H1 (cell line): ENCODE data around the gene WASHC3. TPM values are rescaled to one million over a fixed set of nuclear protein-coding genes. Genes with fewer than 3 reads are reported as not detected.

Source experiments
- CTCF ChIA-PET: fragments of 300-600 bp; sonication (Branson Sonifier 250); formaldehyde crosslinking; loops from one replicate; lab custom pipeline; 2021; ENCODE audit not compliant: partially characterized antibody; lab: Charles Lee
- POLR2A ChIA-PET: fragments of 300-600 bp; sonication (Branson Sonifier 250); formaldehyde crosslinking; loops from one replicate; lab custom pipeline; 2021; ENCODE audit warnings: inconsistent platforms; ENCODE audit not compliant: partially characterized antibody; lab: Charles Lee
- DNase-seq, 2 experiments: peaks; one replicate each; pipeline versions ENCODE4 v3.0.0 to v3.0.0-alpha.2; 2010 to 2022; ENCODE audit warnings: low spot score in 2 of 2, low read depth in 1 of 2, mixed read lengths in 1 of 2
- FAIRE-seq: peaks from 2 replicates; lab custom pipeline; 2011; peaks lifted over from hg19 to GRCh38; lab: Jason Lieb, UNC
- H2AFZ ChIP-seq: 2 replicates; pipeline ENCODE4 v1.8.1; 2012; ENCODE audit warnings: low read length, inconsistent platforms
- H2AK5ac ChIP-seq: 2 replicates; pipeline ENCODE4 v1.6.1; 2013; ENCODE audit warnings: low read depth, low read length
- H2BK120ac ChIP-seq: replicated peaks from 2 replicates; pipeline ENCODE3; 2013; ENCODE audit warnings: low read depth, low read length, inconsistent platforms
- H2BK12ac ChIP-seq: 2 replicates; pipeline ENCODE4 v1.6.1; 2013; ENCODE audit warnings: low read depth, low read length
- H2BK15ac ChIP-seq: 2 replicates; pipeline ENCODE4 v1.6.1; 2013; ENCODE audit warnings: low read length
- H2BK20ac ChIP-seq: 2 replicates; pipeline ENCODE4 v1.6.1; 2013; ENCODE audit warnings: low read length
- H2BK5ac ChIP-seq: 2 replicates; pipeline ENCODE4 v1.6.1; 2013; ENCODE audit warnings: low read depth, low read length
- H3K14ac ChIP-seq: 2 replicates; pipeline ENCODE4 v1.6.1; 2013; ENCODE audit warnings: inconsistent platforms; ENCODE audit not compliant: insufficient read length
- H3K18ac ChIP-seq: 2 replicates; pipeline ENCODE4 v1.6.1; 2013; ENCODE audit warnings: low read length; ENCODE audit errors: extremely low read depth
- H3K23ac ChIP-seq: 2 replicates; pipeline ENCODE4 v1.6.1; 2013; ENCODE audit warnings: inconsistent platforms; ENCODE audit not compliant: insufficient read length
- H3K23me2 ChIP-seq: 2 replicates; pipeline ENCODE4 v1.6.1; 2013; ENCODE audit warnings: low read depth, low read length
- H3K27ac ChIP-seq: 2 replicates; pipeline ENCODE4 v1.6.1; 2011; ENCODE audit warnings: low read depth, low read length, inconsistent platforms
- H3K27me3 ChIP-seq, 4 experiments: replicated peaks in 1 of 4; 1 replicate in 1 of 4; 2 replicates in 3 of 4; pipeline versions ENCODE4 v1.6.1 to v1.8.1; 2011 to 2013; ENCODE audit warnings: low read length in 3 of 4, mild to moderate bottlenecking in 3 of 4, inconsistent platforms in 2 of 4, mixed read lengths in 2 of 4, moderate library complexity in 1 of 4; ENCODE audit not compliant: control insufficient read depth in 3 of 4, insufficient read depth in 3 of 4; ENCODE audit errors: extremely low read depth in 1 of 4
- H3K36me3 ChIP-seq, 4 experiments: 2 replicates each; pipeline versions ENCODE4 v1.6.1 to v1.8.1; 2011 to 2013; ENCODE audit warnings: mild to moderate bottlenecking in 4 of 4, low read length in 3 of 4, moderate library complexity in 2 of 4, control low read depth in 1 of 4, inconsistent platforms in 1 of 4; ENCODE audit not compliant: insufficient read depth in 4 of 4, control insufficient read depth in 2 of 4
- H3K4ac ChIP-seq: replicated peaks from 2 replicates; pipeline ENCODE3; 2013; ENCODE audit warnings: low read length, low read depth, mixed read lengths, inconsistent platforms; ENCODE audit not compliant: insufficient read length
- H3K4me1 ChIP-seq, 4 experiments: replicated peaks in 1 of 4; 1 replicate in 1 of 4; 2 replicates in 3 of 4; pipeline versions ENCODE4 v1.6.1 to v1.8.1; 2011 to 2013; ENCODE audit warnings: low read length in 3 of 4, inconsistent platforms in 2 of 4, mixed read lengths in 1 of 4; ENCODE audit not compliant: insufficient read depth in 4 of 4, control insufficient read depth in 3 of 4
- H3K4me2 ChIP-seq, 2 experiments: 2 replicates each; pipeline versions ENCODE4 v1.6.1 to v1.8.1; 2011 to 2013; ENCODE audit warnings: low read depth in 2 of 2, low read length in 2 of 2, control low read depth in 1 of 2, inconsistent platforms in 1 of 2, mild to moderate bottlenecking in 1 of 2; ENCODE audit not compliant: insufficient read depth in 1 of 2
- H3K4me3 ChIP-seq, 4 experiments: fragments of 200-600, 300-600 bp in 1 of 4; sonication (generic), shearing (Covaris generic), sonication (Bioruptor Twin) in 1 of 4; 2 replicates each; pipeline versions ENCODE4 v1.5.1 to v1.8.1; 2011 to 2016; ENCODE audit warnings: low read length in 4 of 4, low read depth in 3 of 4, control low read depth in 2 of 4, inconsistent platforms in 2 of 4, mild to moderate bottlenecking in 2 of 4, mixed read lengths in 1 of 4, moderate library complexity in 1 of 4; ENCODE audit not compliant: insufficient read depth in 2 of 4; ENCODE audit errors: extremely low read depth in 1 of 4
- H3K56ac ChIP-seq: replicated peaks from 2 replicates; pipeline ENCODE3; 2013; ENCODE audit warnings: low read depth, mild to moderate bottlenecking, mixed read lengths, low read length, inconsistent platforms; ENCODE audit not compliant: insufficient read length
- H3K79me1 ChIP-seq: 2 replicates; pipeline ENCODE4 v1.6.1; 2013; ENCODE audit warnings: low read depth, low read length, control low read depth
- H3K79me2 ChIP-seq, 2 experiments: 2 replicates each; pipeline versions ENCODE4 v1.6.1 to v1.8.1; 2012 to 2013; ENCODE audit warnings: low read length in 2 of 2, mild to moderate bottlenecking in 2 of 2, inconsistent platforms in 1 of 2; ENCODE audit not compliant: insufficient read depth in 2 of 2, control insufficient read depth in 1 of 2
- H3K9ac ChIP-seq, 4 experiments: replicated peaks in 1 of 4; 1 replicate in 1 of 4; 2 replicates in 3 of 4; pipeline versions ENCODE4 v1.6.1 to v1.8.1; 2011 to 2013; ENCODE audit warnings: low read depth in 3 of 4, low read length in 3 of 4, control low read depth in 2 of 4, mild to moderate bottlenecking in 2 of 4, moderate library complexity in 2 of 4, inconsistent platforms in 1 of 4; ENCODE audit errors: extremely low read depth in 1 of 4
- H3K9me3 ChIP-seq, 2 experiments: 2 replicates each; pipeline versions ENCODE4 v1.6.1 to v1.8.1; 2012 to 2013; ENCODE audit warnings: mild to moderate bottlenecking in 2 of 2, moderate library complexity in 2 of 2, control low read depth in 1 of 2, inconsistent platforms in 1 of 2, low read depth in 1 of 2, low read length in 1 of 2, mixed read lengths in 1 of 2; ENCODE audit not compliant: insufficient read depth in 2 of 2
- H4K20me1 ChIP-seq, 2 experiments: replicated peaks in 1 of 2; 2 replicates each; pipeline versions ENCODE3 to v1.8.1; 2011 to 2013; ENCODE audit warnings: inconsistent platforms in 2 of 2, low read length in 2 of 2, mild to moderate bottlenecking in 1 of 2; ENCODE audit not compliant: insufficient read depth in 2 of 2, control insufficient read depth in 1 of 2
- H4K5ac ChIP-seq: 2 replicates; pipeline ENCODE4 v1.6.1; 2013; ENCODE audit warnings: low read length, low read depth, mixed read lengths, inconsistent platforms; ENCODE audit not compliant: insufficient read length
- H4K8ac ChIP-seq: 2 replicates; pipeline ENCODE4 v1.8.0; 2013; ENCODE audit warnings: mild to moderate bottlenecking, moderate library complexity, low read length, inconsistent platforms; ENCODE audit not compliant: insufficient read depth; ENCODE audit errors: extremely low read depth
- H4K91ac ChIP-seq: replicated peaks from 2 replicates; pipeline ENCODE3; 2013; ENCODE audit warnings: low read length, mixed read lengths, inconsistent platforms; ENCODE audit not compliant: insufficient read length
- CREB1 ChIP-seq: IDR thresholded peaks from 2 replicates; pipeline ENCODE4 v1.6.1; 2012; ENCODE audit warnings: inconsistent platforms
- JUN ChIP-seq: IDR thresholded peaks from 2 replicates; pipeline ENCODE4 v1.6.1; 2011; ENCODE audit warnings: low read depth, mild to moderate bottlenecking, improper control_type of control experiment, low read length
- KDM5A ChIP-seq: fragments of 200-600 bp; IDR thresholded peaks from 2 replicates; pipeline ENCODE4 v1.7.1; 2012; ENCODE audit warnings: mild to moderate bottlenecking, low read length, inconsistent platforms, mixed read lengths
- NANOG ChIP-seq: IDR thresholded peaks from 2 replicates; pipeline ENCODE4 v1.6.1; 2011; ENCODE audit warnings: low read length, low read depth, mild to moderate bottlenecking, inconsistent platforms; ENCODE audit not compliant: insufficient read depth, poor library complexity, severe bottlenecking
- NRF1 ChIP-seq: IDR thresholded peaks from 2 replicates; pipeline ENCODE4 v1.6.1; 2011; ENCODE audit warnings: mild to moderate bottlenecking, low read depth, low read length, improper control_type of control experiment
- PHF8 ChIP-seq: fragments of 200-600 bp; sonication (generic); conservative IDR thresholded peaks from 2 replicates; pipeline ENCODE4 v1.7.1; 2012; ENCODE audit warnings: low read depth, mild to moderate bottlenecking, inconsistent platforms, low read length, moderate library complexity
- POLR2A ChIP-seq, 2 experiments: IDR thresholded peaks; 1 replicate in 1 of 2; 2 replicates in 1 of 2; pipeline ENCODE4 v1.6.1; 2011; ENCODE audit warnings: low read depth in 2 of 2, low read length in 2 of 2, mild to moderate bottlenecking in 2 of 2; ENCODE audit errors: control extremely low read depth in 1 of 2
- POLR2AphosphoS5 ChIP-seq: IDR thresholded peaks from 2 replicates; pipeline ENCODE4 v1.6.1; 2011; ENCODE audit warnings: low read depth, low read length
- RBBP5 ChIP-seq: IDR thresholded peaks from 2 replicates; pipeline ENCODE4 v1.7.1; 2012; ENCODE audit warnings: low read depth, mild to moderate bottlenecking, inconsistent platforms, low read length, moderate library complexity, borderline replicate concordance
- SP4 ChIP-seq: IDR thresholded peaks from 2 replicates; pipeline ENCODE4 v1.6.1; 2012; ENCODE audit warnings: low read length, inconsistent platforms
- SRF ChIP-seq: IDR thresholded peaks from 2 replicates; pipeline ENCODE4 v1.6.1; 2011; ENCODE audit warnings: mild to moderate bottlenecking, low read depth, low read length, moderate library complexity
- TCF12 ChIP-seq: IDR thresholded peaks from 2 replicates; pipeline ENCODE4 v1.6.1; 2011; ENCODE audit warnings: low read depth, mild to moderate bottlenecking, low read length
- WGBS, 2 experiments: shearing (Covaris generic) in 1 of 2; methylation state at CpG; one replicate each; pipeline versions ENCODE4 v1.1.6 to v1.1.7; 2013 to 2015; ENCODE audit warnings: low lambda C conversion rate in 2 of 2, mixed read lengths in 2 of 2, inconsistent platforms in 1 of 2, low coverage in 1 of 2, missing lambda C conversion rate in 1 of 2; ENCODE audit not compliant: insufficient replicate concordance in 2 of 2, insufficient coverage in 1 of 2, insufficient read length in 1 of 2; ENCODE audit errors: extremely low coverage in 1 of 2, missing lambda C conversion rate in 1 of 2; 5-methylcytosine and 5-hydroxymethylcytosine counted together
- polyA plus RNA-seq, 7 experiments: library from polyadenylated mRNA; depleted of rRNA in 3 of 7; stranded (reverse) in 5 of 7; unstranded in 2 of 7; fragments of >200 nt in 5 of 7; fragments of 200-250 nt in 2 of 7; gene quantifications; 1 replicate in 5 of 7; 2 replicates in 1 of 7; 4 replicates in 1 of 7; pipeline versions ENCODE4 v1.2.1 to v1.2.3, GENCODE V29; 2011 to 2013; ENCODE audit warnings: missing spikeins in 2 of 7, mixed read lengths in 2 of 7
- total RNA-seq: library from RNA; stranded (reverse); fragmentation: NEBNext Ultra II Directional; extraction: Animal tissue kit (Norgen Biotek cat#: 25700); gene quantifications from 2 replicates; pipeline ENCODE4 v1.2.1, GENCODE V29; 2021
- TF ChIP-seq, protein P1 (sequence below): IDR thresholded peaks from 2 replicates; pipeline ENCODE4 v1.6.1; 2011; ENCODE audit warnings: low read length, improper control_type of control experiment

WASHC3 gene
- total and polyA plus RNA-seq, 2 of the 8 experiments (the other 6 are each of a cell fraction or from before 2014, with no cell fraction given): 7.4 to 8.3 TPM

DNA sequence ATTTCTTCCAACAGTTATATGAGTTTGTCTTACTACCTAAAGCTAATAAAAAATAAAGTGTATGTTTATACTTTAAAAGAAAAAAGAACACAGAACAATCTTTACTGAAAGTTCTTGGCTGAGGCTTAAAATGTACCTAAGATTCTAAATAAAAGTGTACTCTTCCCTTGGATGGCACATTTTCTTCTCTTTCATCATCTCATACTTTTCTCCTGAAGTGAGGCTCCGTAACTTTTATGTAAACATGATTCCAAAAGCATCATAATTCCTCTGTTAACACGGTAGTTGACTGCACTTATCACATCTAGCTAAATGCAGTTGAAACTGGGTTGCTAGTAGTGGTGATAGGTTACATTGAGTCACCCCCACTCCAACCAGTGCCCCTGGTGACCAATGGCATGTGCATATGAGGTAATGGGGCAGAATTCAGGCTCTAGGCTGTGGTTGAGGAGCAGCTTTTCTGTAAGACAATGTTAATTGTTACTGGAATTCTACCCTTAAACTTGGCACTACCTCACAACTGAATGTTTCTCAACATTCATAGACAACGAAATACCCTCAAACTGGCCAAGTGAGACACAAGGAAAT, 38.4 kb downstream of the WASHC3 start:
- no peaks in the 10 kb centered on the region for H3K79me2 ChIP-seq
- H2BK12ac ChIP-seq: no peak overlapping the region
- H3K4ac ChIP-seq: no peak overlapping the region
- DNase-seq (no peak), FAIRE-seq (no peak)
- no peaks in the 10 kb centered on the region for H3K79me1 ChIP-seq
- no peak overlapping the region for H4K5ac ChIP-seq
- no peak overlapping the region for H2BK15ac ChIP-seq
- no peak overlapping the region for H3K18ac ChIP-seq
- H3K27me3 ChIP-seq: no peaks in the 10 kb centered on the region
- H3K14ac ChIP-seq: no peak overlapping the region
- POLR2A ChIA-PET: no interaction called here
- no peak overlapping the region for H2BK120ac ChIP-seq
- 84% methylated on average over 3 of the region's 3 CpGs; no CpG with 5 or more reads in 1 of the 2 experiments for WGBS, 2 experiments
- H2BK5ac ChIP-seq: no peak overlapping the region
- H3K23me2 ChIP-seq: no peaks in the 10 kb centered on the region
- H3K4me2 ChIP-seq: no peak overlapping the region
- no peak overlapping the region for H2BK20ac ChIP-seq
- peaks cover 0 to 2% of the 10 kb centered on the region in 2 experiments for H4K20me1 ChIP-seq
- no peak overlapping the region for H3K27ac ChIP-seq
- H3K4me3 ChIP-seq: no peak overlapping the region
- no peak overlapping the region for H2AFZ ChIP-seq
- H3K9me3 ChIP-seq: no peaks in the 10 kb centered on the region
- H3K56ac ChIP-seq: no peak overlapping the region
- no peak overlapping the region for H2AK5ac ChIP-seq
- no peak overlapping the region for H4K8ac ChIP-seq
- no peaks in the 10 kb centered on the region for H3K36me3 ChIP-seq
- H3K9ac ChIP-seq: no peak overlapping the region
- TF ChIP-seq JUN: no peak
- TF ChIP-seq TCF12: no peak
- TF ChIP-seq POLR2A (IDR thresholded peaks at IDR 0.05; ENCODE audit: control extremely low read depth in 1 of 2, low read depth in 2 of 2, low read length in 2 of 2): no peak
- TF ChIP-seq, protein P1, sequence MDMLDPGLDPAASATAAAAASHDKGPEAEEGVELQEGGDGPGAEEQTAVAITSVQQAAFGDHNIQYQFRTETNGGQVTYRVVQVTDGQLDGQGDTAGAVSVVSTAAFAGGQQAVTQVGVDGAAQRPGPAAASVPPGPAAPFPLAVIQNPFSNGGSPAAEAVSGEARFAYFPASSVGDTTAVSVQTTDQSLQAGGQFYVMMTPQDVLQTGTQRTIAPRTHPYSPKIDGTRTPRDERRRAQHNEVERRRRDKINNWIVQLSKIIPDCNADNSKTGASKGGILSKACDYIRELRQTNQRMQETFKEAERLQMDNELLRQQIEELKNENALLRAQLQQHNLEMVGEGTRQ: no peak
- no peak for TF ChIP-seq PHF8
- TF ChIP-seq SRF: no peak
- no peak for TF ChIP-seq CREB1
- TF ChIP-seq POLR2AphosphoS5: no peak
- TF ChIP-seq NRF1: no peak
- TF ChIP-seq RBBP5: no peak
- no peak for TF ChIP-seq KDM5A
- no peak for TF ChIP-seq NANOG
- no peak for TF ChIP-seq SP4
- no peak overlapping the region for H3K23ac ChIP-seq
- CTCF ChIA-PET: interaction anchor here (1.2 kb wide), 2 partner anchors 20 to 29 kb away, joined by 3 read pairs; no protein-coding TSS in a partner anchor
- H3K4me1 ChIP-seq: no peaks in the 10 kb centered on the region
- no peak overlapping the region for H4K91ac ChIP-seq
